Astrocyte (in vitro differentiated cells and primary cell): ENCODE results near the gene PTPRF.
"Not testable (repeated sequence)": the region's sequence is repeated elsewhere in the genome, so short reads cannot be mapped to it uniquely, and the experiment has no call there.

Experiments used
- EZH2 ChIP-seq: IDR thresholded peaks from 2 replicates; pipeline ENCODE4 v1.6.1; 2012; ENCODE audit warnings: mild to moderate bottlenecking, low read length, inconsistent platforms; ENCODE audit not compliant: insufficient read depth
- TF ChIP-seq, protein P1 (sequence below): IDR thresholded peaks from 2 replicates; pipeline ENCODE4 v1.5.1; 2011; ENCODE audit warnings: low read depth, mild to moderate bottlenecking, inconsistent platforms, low read length, moderate library complexity; ENCODE audit not compliant: insufficient read depth

DNA sequence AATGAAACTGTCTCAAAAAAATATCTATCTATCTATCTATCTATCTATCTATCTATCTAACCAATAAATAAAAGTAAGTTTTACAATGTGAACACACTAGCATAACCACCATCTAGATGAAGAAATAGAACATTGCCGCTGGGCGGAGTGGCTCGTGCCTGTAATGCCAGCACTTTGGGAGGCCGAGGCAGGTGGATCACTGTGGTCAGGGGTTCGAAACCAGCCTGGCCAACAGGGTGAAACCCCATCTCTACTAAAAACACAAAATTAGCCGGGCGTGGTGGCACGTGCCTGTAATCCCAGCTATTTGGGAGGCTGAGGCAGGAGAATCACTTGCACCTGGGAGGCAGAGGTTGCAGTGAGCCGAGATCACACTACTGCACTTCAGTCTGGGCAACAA is 116.6 kb downstream of the PTPRF start:
- TF ChIP-seq, protein P1, sequence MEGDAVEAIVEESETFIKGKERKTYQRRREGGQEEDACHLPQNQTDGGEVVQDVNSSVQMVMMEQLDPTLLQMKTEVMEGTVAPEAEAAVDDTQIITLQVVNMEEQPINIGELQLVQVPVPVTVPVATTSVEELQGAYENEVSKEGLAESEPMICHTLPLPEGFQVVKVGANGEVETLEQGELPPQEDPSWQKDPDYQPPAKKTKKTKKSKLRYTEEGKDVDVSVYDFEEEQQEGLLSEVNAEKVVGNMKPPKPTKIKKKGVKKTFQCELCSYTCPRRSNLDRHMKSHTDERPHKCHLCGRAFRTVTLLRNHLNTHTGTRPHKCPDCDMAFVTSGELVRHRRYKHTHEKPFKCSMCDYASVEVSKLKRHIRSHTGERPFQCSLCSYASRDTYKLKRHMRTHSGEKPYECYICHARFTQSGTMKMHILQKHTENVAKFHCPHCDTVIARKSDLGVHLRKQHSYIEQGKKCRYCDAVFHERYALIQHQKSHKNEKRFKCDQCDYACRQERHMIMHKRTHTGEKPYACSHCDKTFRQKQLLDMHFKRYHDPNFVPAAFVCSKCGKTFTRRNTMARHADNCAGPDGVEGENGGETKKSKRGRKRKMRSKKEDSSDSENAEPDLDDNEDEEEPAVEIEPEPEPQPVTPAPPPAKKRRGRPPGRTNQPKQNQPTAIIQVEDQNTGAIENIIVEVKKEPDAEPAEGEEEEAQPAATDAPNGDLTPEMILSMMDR: not testable (repeated sequence)
- TF ChIP-seq EZH2: not testable (repeated sequence)
